ENCODE data around the gene AGRN. TPM values are rescaled to one million over a fixed set of nuclear protein-coding genes. Genes with fewer than 3 reads are reported as not detected.

AGRN gene
- total RNA-seq, 1 donor: 3.8 TPM

- DNase-seq (ENCODE audit: low read depth in 2 of 3, low spot score in 2 of 3): no peak
Observed at GRCh38 chr1:1033731-1034438, 14.0 kb downstream of the AGRN start.

DNA sequence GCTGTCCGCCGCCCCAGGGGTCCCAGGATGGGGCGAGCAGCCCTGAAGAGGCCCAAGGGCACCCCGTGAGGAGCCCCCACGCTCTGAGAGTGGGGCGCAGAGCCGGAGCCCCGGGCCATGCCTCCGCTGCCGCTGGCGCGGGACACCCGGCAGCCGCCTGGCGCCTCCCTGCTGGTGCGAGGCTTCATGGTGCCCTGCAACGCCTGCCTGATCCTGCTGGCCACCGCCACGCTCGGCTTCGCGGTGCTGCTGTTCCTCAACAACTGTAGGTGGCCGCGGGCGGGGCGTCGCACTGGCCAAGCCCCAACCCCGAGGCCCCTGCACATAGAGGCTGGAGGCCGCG, 14.5 kb downstream of the AGRN start:
- DNase-seq (ENCODE audit: low read depth in 2 of 3, low spot score in 2 of 3): peak in 1 of 3 donors; percentile 33

GRCh38 chr1:1035291-1035943, 15.5 kb downstream of the AGRN start:
- no peak for DNase-seq (ENCODE audit: low read depth in 2 of 3, low spot score in 2 of 3)

GRCh38 chr1:1037366-1038327, 17.7 kb downstream of the AGRN start:
- DNase-seq (ENCODE audit: low read depth in 2 of 3, low spot score in 2 of 3): no peak

GRCh38 chr1:1038694-1039093, 18.8 kb downstream of the AGRN start:
- peak in 1 of 3 donors; percentile 42 for DNase-seq (ENCODE audit: low read depth in 2 of 3, low spot score in 2 of 3)

DNA sequence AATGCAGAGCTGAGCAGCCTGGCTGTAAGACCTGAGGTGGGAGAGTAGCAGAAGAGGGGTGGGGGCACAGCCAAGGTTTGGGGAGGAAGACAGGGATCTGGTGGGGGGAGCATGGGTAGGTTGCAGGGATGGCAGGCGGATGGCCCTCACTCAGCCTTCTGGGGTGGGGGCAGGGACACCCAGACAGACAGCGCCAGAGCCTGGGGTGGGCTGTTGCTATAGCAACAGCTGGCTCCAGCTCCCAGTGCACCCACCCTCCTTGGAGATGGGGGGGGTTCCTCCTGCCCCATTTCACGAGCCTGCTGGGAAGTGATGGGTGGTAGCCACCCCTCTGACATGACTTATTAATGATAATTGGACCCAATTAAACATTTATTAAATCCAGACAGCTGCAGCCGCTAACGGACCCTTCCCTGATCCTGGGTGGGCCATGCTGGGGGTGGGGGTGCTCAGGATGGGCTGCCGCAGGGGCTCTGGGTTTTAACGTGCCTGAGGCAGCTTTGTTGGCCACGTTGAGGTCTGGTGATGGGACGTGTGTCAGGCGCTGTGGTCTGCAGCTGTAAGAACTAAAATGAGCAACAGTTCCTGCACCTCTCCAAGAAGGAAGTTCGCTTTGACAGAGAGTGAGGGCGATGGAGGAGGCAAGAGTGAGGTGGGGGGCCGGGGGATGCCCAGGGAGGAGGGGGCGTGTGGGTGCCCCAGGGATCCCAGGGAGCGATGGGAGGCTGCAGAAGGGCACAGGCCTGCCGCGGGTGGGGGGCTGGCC, 19.4 kb downstream of the AGRN start:
- DNase-seq (ENCODE audit: low read depth in 2 of 3, low spot score in 2 of 3): peak in 1 of 3 donors; percentile 55

DNA sequence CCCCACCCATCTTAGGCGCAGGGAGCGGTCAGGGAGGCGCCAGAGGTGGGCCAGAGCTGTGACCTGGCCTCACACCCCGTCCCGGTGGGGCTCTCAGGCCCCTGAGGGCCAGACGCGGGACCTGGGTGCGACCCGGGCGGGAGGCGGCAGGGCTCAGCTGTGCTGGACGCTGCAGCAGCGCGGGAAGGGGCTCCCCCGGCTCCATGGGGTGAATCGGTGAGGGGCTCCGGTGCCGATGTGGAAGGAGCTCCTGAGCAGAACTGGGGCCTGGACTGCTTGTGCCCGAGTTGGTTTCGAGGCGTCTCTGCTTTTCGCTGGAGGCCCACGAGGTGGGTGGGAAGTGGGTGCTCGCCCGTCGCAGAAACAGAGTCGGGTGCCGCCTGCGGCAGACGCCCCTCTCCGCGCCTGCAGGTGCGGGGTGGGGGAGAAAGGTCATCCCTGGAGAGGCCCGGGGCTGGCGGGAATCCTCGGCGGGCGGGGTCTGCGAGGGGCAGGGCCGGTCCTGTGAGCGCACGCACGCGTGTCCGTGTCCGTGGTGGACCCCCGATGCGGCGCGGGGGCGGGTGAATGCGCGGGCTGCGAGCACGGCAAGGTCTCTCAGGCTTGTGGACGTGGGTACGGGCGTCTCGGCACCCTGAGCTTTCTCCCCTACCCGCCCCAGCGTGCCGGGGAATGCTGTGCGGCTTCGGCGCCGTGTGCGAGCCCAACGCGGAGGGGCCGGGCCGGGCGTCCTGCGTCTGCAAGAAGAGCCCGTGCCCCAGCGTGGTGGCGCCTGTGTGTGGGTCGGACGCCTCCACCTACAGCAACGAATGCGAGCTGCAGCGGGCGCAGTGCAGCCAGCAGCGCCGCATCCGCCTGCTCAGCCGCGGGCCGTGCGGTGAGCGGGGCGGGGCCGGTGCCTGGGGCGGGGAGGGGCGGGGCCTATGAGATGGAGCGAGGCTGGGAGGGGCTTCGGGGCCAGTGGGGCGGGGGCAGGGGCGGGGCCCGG, 20.4 kb downstream of the AGRN start:
- DNase-seq (ENCODE audit: low read depth in 2 of 3, low spot score in 2 of 3): peak; percentile 72 to 84 (median 79)

- no peak for DNase-seq (ENCODE audit: low read depth in 2 of 3, low spot score in 2 of 3)
Observed at GRCh38 chr1:1041092-1041523, 21.2 kb downstream of the AGRN start.

DNA sequence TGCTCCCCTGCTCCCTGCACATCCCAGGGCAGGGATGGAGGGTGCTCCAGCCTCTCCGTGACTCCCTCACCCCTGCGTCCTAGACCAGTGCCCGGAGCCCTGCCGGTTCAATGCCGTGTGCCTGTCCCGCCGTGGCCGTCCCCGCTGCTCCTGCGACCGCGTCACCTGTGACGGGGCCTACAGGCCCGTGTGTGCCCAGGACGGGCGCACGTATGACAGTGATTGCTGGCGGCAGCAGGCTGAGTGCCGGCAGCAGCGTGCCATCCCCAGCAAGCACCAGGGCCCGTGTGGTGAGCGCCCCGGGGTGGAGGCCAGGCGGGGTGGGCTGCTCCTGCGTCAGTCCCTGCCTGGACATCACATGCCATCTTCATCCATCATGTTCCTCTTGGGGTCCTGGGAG, 22.0 kb downstream of the AGRN start:
- DNase-seq (ENCODE audit: low read depth in 2 of 3, low spot score in 2 of 3): no peak

DNA sequence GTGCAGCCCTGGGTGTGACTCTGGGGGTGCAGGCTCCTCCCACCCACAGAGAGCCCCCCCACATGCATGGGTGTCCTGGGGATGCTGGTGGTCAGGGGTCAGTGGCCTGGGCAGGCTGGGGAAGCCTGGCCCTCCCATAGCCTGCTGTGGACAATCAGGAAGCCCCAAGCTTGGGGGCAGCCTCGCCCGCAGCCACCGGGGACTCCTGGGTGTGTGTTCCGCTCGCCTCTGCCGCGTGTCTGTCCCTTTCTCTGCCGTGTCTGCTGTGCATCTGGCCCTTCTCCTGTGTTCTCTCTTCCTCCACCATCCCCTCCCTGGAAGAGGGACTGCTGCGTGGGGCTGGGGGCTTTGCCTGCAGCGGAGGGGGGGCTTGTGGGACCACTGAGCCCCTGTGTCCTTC, 22.9 kb downstream of the AGRN start:
- DNase-seq (ENCODE audit: low read depth in 2 of 3, low spot score in 2 of 3): no peak

GRCh38 chr1:1043411-1043810, 23.5 kb downstream of the AGRN start:
- DNase-seq (ENCODE audit: low read depth in 2 of 3, low spot score in 2 of 3): no peak

DNA sequence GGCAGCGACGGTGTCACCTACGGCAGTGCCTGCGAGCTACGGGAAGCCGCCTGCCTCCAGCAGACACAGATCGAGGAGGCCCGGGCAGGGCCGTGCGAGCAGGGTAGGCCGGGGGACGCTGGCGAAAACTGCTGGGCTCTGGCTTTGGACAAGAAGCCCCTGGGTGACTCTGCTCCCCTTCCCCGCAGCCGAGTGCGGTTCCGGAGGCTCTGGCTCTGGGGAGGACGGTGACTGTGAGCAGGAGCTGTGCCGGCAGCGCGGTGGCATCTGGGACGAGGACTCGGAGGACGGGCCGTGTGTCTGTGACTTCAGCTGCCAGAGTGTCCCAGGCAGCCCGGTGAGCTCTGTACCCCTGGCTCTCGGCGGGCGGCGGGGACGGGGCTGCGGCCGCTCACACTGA, 24.0 kb downstream of the AGRN start:
- DNase-seq (ENCODE audit: low read depth in 2 of 3, low spot score in 2 of 3): no peak

DNA sequence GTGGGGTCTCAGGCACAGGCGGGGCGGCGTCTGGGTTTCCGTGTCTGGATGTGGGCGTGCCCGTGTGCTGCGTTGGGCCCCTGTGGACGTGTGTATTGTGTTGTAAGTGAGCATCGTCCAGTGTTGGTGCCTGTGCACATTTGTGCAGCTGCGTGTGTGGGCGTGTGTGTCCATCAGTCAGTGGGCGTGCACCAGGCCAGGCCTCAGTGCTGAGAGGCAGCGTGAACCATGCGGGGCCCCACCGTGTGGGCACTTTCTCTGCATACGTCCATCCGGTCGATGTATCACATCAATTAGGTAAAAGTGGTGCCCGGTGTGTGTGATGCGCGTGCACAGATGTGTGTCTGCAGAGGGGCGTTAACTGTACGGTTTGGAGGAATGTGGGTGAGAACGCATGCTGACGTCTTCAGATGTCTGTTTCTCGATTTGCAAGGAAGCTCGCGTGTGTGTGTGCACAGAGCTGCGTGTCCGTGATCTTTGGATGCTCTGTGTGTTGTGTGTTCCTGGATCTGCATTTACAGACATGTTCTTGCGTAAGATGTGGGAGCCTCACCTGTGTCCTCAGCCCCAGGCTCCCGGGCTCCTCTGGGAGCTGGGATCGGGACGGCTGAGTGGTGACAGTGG, 24.6 kb downstream of the AGRN start:
- no peak for DNase-seq (ENCODE audit: low read depth in 2 of 3, low spot score in 2 of 3)

- no peak for DNase-seq (ENCODE audit: low read depth in 2 of 3, low spot score in 2 of 3)
Observed at GRCh38 chr1:1045129-1045528, 25.2 kb downstream of the AGRN start.

DNA sequence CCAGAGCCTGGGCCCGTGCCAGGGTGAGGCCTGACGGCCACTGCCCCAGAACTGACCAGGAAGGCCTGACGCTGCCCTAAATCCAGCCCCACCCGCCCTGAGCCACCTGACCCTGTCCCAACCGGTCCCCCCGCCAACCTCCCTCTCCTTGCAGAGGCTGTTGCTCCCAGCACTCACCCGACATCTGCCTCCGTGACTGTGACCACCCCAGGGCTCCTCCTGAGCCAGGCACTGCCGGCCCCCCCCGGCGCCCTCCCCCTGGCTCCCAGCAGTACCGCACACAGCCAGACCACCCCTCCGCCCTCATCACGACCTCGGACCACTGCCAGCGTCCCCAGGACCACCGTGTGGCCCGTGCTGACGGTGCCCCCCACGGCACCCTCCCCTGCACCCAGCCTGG, 26.3 kb downstream of the AGRN start:
- DNase-seq (ENCODE audit: low read depth in 2 of 3, low spot score in 2 of 3): no peak

DNA sequence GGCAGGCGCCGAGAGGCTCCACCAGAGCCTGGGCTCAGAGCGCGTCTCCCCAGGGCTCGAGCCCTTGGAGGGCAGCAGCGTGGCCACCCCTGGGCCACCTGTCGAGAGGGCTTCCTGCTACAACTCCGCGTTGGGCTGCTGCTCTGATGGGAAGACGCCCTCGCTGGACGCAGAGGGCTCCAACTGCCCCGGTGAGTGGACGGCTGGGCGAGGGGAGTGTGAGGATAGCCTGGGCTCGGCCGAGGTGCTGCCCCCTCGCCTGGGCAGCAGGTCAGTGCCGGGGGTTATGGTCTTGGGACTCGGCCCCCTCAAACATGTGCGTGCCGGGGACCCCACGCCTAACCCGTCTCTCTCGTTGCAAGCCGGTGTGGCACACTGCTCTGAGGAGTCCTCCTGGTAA, 26.8 kb downstream of the AGRN start:
- DNase-seq (ENCODE audit: low read depth in 2 of 3, low spot score in 2 of 3): no peak

DNA sequence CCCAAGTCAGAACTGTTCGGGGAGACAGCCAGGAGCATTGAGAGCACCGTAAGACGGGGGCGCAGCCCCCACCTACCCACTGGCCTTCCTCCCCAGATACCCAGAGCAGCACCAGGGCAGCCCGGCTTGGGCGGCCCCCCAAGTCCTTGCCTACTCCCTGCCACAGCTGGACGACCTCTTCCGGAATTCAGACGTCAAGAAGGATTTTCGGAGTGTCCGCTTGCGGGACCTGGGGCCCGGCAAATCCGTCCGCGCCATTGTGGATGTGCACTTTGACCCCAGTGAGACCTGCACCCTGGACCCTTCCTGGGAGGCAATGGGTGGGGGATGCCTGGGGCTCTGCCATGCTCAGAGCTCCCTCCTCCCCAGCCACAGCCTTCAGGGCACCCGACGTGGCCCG, 27.5 kb downstream of the AGRN start:
- DNase-seq (ENCODE audit: low read depth in 2 of 3, low spot score in 2 of 3): no peak

DNA sequence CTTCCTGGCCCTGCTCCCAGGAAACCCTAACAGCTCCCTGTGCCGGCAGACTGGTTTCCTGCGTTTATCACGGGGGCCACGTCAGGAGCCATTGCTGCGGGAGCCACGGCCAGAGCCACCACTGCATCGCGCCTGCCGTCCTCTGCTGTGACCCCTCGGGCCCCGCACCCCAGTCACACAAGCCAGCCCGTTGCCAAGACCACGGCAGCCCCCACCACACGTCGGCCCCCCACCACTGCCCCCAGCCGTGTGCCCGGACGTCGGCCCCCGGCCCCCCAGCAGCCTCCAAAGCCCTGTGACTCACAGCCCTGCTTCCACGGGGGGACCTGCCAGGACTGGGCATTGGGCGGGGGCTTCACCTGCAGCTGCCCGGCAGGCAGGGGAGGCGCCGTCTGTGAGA, 28.0 kb downstream of the AGRN start:
- no peak for DNase-seq (ENCODE audit: low read depth in 2 of 3, low spot score in 2 of 3)

- no peak for DNase-seq (ENCODE audit: low read depth in 2 of 3, low spot score in 2 of 3)
Observed at GRCh38 chr1:1048765-1049164, 28.8 kb downstream of the AGRN start.

All from hematopoietic multipotent progenitor cell (in vitro differentiated cells).